Vagina (tissue), 2 donors: ENCODE data around the gene AQP9.

Experiments
- POLR2A ChIP-seq, 2 donors: fragments of 450-650 bp; IDR thresholded peaks; one replicate each; pipeline ENCODE4 v1.6.1; 2017; ENCODE audit warnings: antibody characterized with exemption in 2 of 2, mild to moderate bottlenecking in 2 of 2, moderate library complexity in 2 of 2
- POLR2AphosphoS5 ChIP-seq, 2 donors: sonication (generic); formaldehyde crosslinking; IDR thresholded peaks; one replicate each; pipeline ENCODE4 v1.9.0; 2017; ENCODE audit warnings: antibody characterized with exemption in 2 of 2, mild to moderate bottlenecking in 2 of 2, low read depth in 1 of 2; ENCODE audit not compliant: insufficient read depth in 1 of 2
- TF ChIP-seq, protein P1 (sequence below), 3 experiments: fragments of 450-650 bp in 2 of 3; fragments of 200-600 bp in 1 of 3; sonication (generic) in 1 of 3; IDR thresholded peaks; one replicate each; pipeline ENCODE4 v1.5.1; 2017 to 2019; ENCODE audit warnings: antibody characterized with exemption in 3 of 3, mild to moderate bottlenecking in 2 of 3, moderate library complexity in 2 of 3

DNA sequence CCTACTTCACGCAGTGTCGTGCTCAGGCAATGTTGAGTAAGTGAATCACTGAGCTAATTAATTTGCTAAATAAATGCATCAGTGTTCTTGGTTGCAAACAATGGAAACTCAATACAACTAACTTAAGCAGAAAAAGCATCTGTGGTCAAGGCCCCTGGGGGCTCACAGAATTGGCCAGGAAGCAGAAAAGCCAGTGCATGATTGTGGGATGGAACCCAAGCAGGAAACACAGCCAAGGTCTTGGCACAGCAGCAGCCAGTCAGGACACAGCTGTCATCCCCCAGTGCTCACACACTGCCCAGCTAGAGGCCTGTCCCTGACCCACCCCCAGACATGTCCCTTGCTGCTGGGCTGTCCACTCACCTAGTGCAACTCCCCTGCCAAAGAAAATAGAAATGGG lies 85.9 kb downstream of the AQP9 start:
- TF ChIP-seq, protein P1, sequence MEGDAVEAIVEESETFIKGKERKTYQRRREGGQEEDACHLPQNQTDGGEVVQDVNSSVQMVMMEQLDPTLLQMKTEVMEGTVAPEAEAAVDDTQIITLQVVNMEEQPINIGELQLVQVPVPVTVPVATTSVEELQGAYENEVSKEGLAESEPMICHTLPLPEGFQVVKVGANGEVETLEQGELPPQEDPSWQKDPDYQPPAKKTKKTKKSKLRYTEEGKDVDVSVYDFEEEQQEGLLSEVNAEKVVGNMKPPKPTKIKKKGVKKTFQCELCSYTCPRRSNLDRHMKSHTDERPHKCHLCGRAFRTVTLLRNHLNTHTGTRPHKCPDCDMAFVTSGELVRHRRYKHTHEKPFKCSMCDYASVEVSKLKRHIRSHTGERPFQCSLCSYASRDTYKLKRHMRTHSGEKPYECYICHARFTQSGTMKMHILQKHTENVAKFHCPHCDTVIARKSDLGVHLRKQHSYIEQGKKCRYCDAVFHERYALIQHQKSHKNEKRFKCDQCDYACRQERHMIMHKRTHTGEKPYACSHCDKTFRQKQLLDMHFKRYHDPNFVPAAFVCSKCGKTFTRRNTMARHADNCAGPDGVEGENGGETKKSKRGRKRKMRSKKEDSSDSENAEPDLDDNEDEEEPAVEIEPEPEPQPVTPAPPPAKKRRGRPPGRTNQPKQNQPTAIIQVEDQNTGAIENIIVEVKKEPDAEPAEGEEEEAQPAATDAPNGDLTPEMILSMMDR (IDR thresholded peaks at IDR 0.05): no peak
- TF ChIP-seq POLR2A (IDR thresholded peaks at IDR 0.05) (no peak), POLR2AphosphoS5 (IDR thresholded peaks at IDR 0.05; ENCODE audit: insufficient read depth in 1 of 2, low read depth in 1 of 2) (no peak)
